Fibroblast of villous mesenchyme (primary cell): ENCODE measurements around the gene LCN15. TPM values are rescaled to one million over a fixed set of nuclear protein-coding genes. Genes with fewer than 3 reads are reported as not detected.

ENCODE experiments used
- DNase-seq: peaks from one replicate; pipeline ENCODE4 v3.0.0-alpha.2; 2010; ENCODE audit warnings: low read depth
- H3K4me3 ChIP-seq: 2 replicates; pipeline ENCODE4 v1.5.1; 2011; ENCODE audit warnings: low read depth, mild to moderate bottlenecking, low read length
- CTCF ChIP-seq: IDR thresholded peaks from 2 replicates; pipeline ENCODE4 v1.5.1; 2012; ENCODE audit warnings: low read depth, mild to moderate bottlenecking, low read length; ENCODE audit not compliant: insufficient read depth
- total RNA-seq: library from RNA; depleted of rRNA; stranded (reverse); fragments of >200 nt; gene quantifications from 2 replicates; pipeline ENCODE4 v1.2.3, GENCODE V29; 2012

LCN15 gene
- total RNA-seq, 1 donor = not detected

GRCh38 chr9:136740971-136741882, 23.1 kb downstream of the LCN15 start:
- no peak for TF ChIP-seq CTCF
- no peak overlapping the region for H3K4me3 ChIP-seq
- peak; percentile 46 for DNase-seq

GRCh38 chr9:136740491-136740890, 23.8 kb downstream of the LCN15 start:
- TF ChIP-seq CTCF = no peak
- no peak for DNase-seq
- H3K4me3 ChIP-seq = no peak overlapping the region

- no peak for TF ChIP-seq CTCF
- DNase-seq = no peak
- H3K4me3 ChIP-seq = no peak overlapping the region
These were observed 24.2 kb downstream of the LCN15 start for GRCh38 chr9:136740069-136740468.

GRCh38 chr9:136739509-136739908, 24.8 kb downstream of the LCN15 start:
- no peak overlapping the region for H3K4me3 ChIP-seq
- TF ChIP-seq CTCF = no peak
- DNase-seq = no peak

GRCh38 chr9:136738960-136739359, 25.4 kb downstream of the LCN15 start:
- DNase-seq = no peak
- TF ChIP-seq CTCF = no peak
- H3K4me3 ChIP-seq = no peak overlapping the region

- TF ChIP-seq CTCF = no peak
- no peak for DNase-seq
- H3K4me3 ChIP-seq = no peak overlapping the region
These were observed 28.4 kb downstream of the LCN15 start for GRCh38 chr9:136735812-136736480.
